ENCODE results near the gene CDC6. TPM values are rescaled to one million over a fixed set of nuclear protein-coding genes. Genes with fewer than 3 reads are reported as not detected.

Gene CDC6
- total and polyA plus RNA-seq, 12 donors = 0.49 to 3.0 (median 0.86) TPM

GRCh38 chr17:40348562-40349476 is 61.1 kb downstream of the CDC6 start:
- intact Hi-C loops (cut with DNase I) = loop anchor here in 6 of 10 donors (2.0 to 10.0 kb wide), 4 partner anchors 37 to 234 kb away; partner anchors contain the start of gene RARA (in 2 of the 6)

DNA sequence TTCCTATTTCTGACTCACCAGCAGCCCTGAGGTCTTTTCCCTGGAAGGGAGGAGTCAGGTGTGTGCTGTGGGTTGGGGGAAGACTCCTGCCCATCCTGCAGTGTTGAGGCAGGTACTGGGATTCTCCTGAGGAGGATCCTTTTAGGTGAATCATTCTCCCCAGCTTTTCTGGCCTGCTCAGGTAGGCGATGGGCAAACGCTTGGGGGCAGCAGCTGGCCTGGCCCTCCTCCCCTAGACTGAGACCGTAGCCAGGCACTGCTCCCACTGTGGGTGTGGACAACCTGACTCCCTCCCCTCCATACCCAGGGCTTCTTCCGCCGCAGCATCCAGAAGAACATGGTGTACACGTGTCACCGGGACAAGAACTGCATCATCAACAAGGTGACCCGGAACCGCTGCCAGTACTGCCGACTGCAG is 61.8 kb downstream of the CDC6 start:
- H3K36me3 ChIP-seq = peaks cover 0 to 64% (median 30%) of the 10 kb centered on the region in 9 donors
- TF ChIP-seq CTCF (IDR thresholded peaks at IDR 0.05) = no peak
- no peak for DNase-seq
- intact Hi-C loops (cut with DNase I) = loop anchor here in 6 of 10 donors (2.0 to 10.0 kb wide), 4 partner anchors 37 to 235 kb away; partner anchors contain the start of gene RARA (in 2 of the 6)
- peak overlapping the region in 9 of 10 donors; percentile 53 to 99 (median 98) for H3K27ac ChIP-seq
- H3K9me3 ChIP-seq = no peaks in the 10 kb centered on the region
- H3K27me3 ChIP-seq = no peaks in the 10 kb centered on the region
- peaks cover 43 to 92% (median 74%) of the 10 kb centered on the region in 9 donors for H3K4me1 ChIP-seq
- WGBS, 2 donors = 29 to 32% methylated on average over 10 of the region's 10 CpGs
- peak overlapping the region in 4 of 10 donors; percentile 3 to 25 (median 14) for H3K4me3 ChIP-seq
- peak in 3 of 8 donors; percentile 20 to 56 (median 53) for ATAC-seq

More at GRCh38 chr17:40348562-40349476, 61.1 kb downstream of the CDC6 start:
- H3K27me3 ChIP-seq = no peaks in the 10 kb centered on the region
- H3K36me3 ChIP-seq = peaks cover 0 to 57% (median 25%) of the 10 kb centered on the region in 9 donors
- H3K9me3 ChIP-seq = no peaks in the 10 kb centered on the region
- H3K27ac ChIP-seq = peak overlapping the region in 9 of 10 donors; percentile 53 to 99 (median 98)
- TF ChIP-seq CTCF (IDR thresholded peaks at IDR 0.05) = no peak
- peak; percentile 73 to 76 for DNase-seq
- peaks cover 43 to 94% (median 77%) of the 10 kb centered on the region in 9 donors for H3K4me1 ChIP-seq
- H3K4me3 ChIP-seq = peak overlapping the region in 5 of 10 donors; percentile 12 to 97 (median 39)
- 51 to 55% methylated on average over 17 of the region's 17 CpGs for WGBS, 2 donors
- peak in 7 of 8 donors; percentile 16 to 72 (median 50) for ATAC-seq

GRCh38 chr17:40349895-40350688 is 62.4 kb downstream of the CDC6 start:
- Histone ChIP-seq H3K36me3 (peaks cover 0 to 70% (median 34%) of the 10 kb centered on the region in 9 donors), H3K4me3 (peak overlapping the region in 4 of 10 donors; percentile 3 to 25 (median 14)), H3K27ac (peak overlapping the region in 6 of 10 donors; percentile 65 to 99 (median 98)), H3K4me1 (peaks cover 42 to 92% (median 74%) of the 10 kb centered on the region in 9 donors), H3K27me3 (no peaks in the 10 kb centered on the region), H3K9me3 (no peaks in the 10 kb centered on the region)
- intact Hi-C loops (cut with DNase I) = loop anchor here in 8 of 10 donors (2.0 to 10.0 kb wide), 8 partner anchors 38 to 235 kb away; partner anchors contain the start of gene RARA (in 2 of the 8)
- ATAC-seq (peak in 1 of 8 donors; percentile 6), DNase-seq (peak in 1 of 2 donors; percentile 70)
- WGBS, 2 donors = 40% methylated on average over 19 of the region's 19 CpGs
- no peak for TF ChIP-seq CTCF (IDR thresholded peaks at IDR 0.05)
